22Rv1 (cell line): ENCODE data around the gene SPINK4.

Experiments used
- H3K27ac ChIP-seq: fragments of 450-650 bp; 2 replicates; pipeline ENCODE4 v1.5.1; 2017
- CTCF ChIP-seq: fragments of 450-650 bp; IDR thresholded peaks from 2 replicates; pipeline ENCODE4 v1.5.1; 2017; ENCODE audit warnings: mild to moderate bottlenecking
- ZFX ChIP-seq: fragments of 450-650 bp; IDR thresholded peaks from 2 replicates; pipeline ENCODE4 v1.6.1; 2017; ENCODE audit warnings: antibody characterized with exemption, borderline replicate concordance

Gene SPINK4

GRCh38 chr9:33260372-33260771, 20.4 kb downstream of the SPINK4 start:
- TF ChIP-seq CTCF (no peak), ZFX (no peak)
- H3K27ac ChIP-seq: no peak overlapping the region

- peak overlapping the region; percentile 83 for H3K27ac ChIP-seq
Observed at GRCh38 chr9:33263131-33264002, 23.4 kb downstream of the SPINK4 start.

GRCh38 chr9:33264003-33264472, 24.1 kb downstream of the SPINK4 start:
- H3K27ac ChIP-seq: peak overlapping the region; percentile 83
- TF ChIP-seq ZFX (no peak), CTCF (no peak)

More at GRCh38 chr9:33263131-33264002, 23.4 kb downstream of the SPINK4 start:
- TF ChIP-seq CTCF (no peak), ZFX (no peak)

- no peak for TF ChIP-seq ZFX
- TF ChIP-seq CTCF: peak; percentile 44
- H3K27ac ChIP-seq: peak within 1 kb of the TSS; percentile 83
Observed at GRCh38 chr9:33264473-33265177, 24.7 kb downstream of the SPINK4 start, which contains the start of the genes BAG1 and CHMP5. TSS of gene BAG1 (minus strand) at chr9:33264708. TSS of gene CHMP5 (plus strand) at chr9:33265049. CDS start at chr9:33265079, 30 bp downstream.

GRCh38 chr9:33265211-33265865, 25.4 kb downstream of the SPINK4 start:
- H3K27ac ChIP-seq: peak overlapping the region; percentile 83
- no peak for TF ChIP-seq ZFX
- no peak for TF ChIP-seq CTCF

GRCh38 chr9:33267151-33267767, 27.3 kb downstream of the SPINK4 start:
- no peak for TF ChIP-seq CTCF
- TF ChIP-seq ZFX: no peak
- no peak overlapping the region for H3K27ac ChIP-seq
